ENCODE data around the gene MAP4K4.
"Not testable (repeated sequence)": the region's sequence is repeated elsewhere in the genome, so short reads cannot be mapped to it uniquely, and the experiment has no call there.

Gene MAP4K4

GRCh38 chr2:101883860-101884259 lies 186.4 kb downstream of the MAP4K4 start:
- peak; percentile 66 for DNase-seq

- DNase-seq, result no peak
Observed at GRCh38 chr2:101884423-101884822, 186.9 kb downstream of the MAP4K4 start.

DNA sequence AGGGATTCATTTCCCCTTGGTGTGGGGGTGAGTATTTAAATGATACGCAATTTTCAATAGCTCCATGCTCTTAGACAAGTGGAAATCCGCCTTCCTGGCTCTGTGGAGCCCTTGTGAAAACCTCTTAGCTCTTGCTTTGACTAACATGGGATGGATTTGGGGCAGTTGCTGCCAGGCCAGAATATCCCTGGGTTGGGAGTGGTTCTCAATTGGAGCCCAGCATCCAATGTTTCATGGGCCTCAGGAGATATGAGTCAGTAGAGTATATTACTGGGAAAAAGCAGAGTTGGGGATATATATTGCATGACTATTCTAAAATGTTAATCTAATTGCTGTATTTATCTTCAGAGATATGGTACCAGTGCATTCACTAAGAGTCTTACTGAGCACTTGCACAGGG lies 189.8 kb downstream of the MAP4K4 start:
- DNase-seq, result no peak

DNA sequence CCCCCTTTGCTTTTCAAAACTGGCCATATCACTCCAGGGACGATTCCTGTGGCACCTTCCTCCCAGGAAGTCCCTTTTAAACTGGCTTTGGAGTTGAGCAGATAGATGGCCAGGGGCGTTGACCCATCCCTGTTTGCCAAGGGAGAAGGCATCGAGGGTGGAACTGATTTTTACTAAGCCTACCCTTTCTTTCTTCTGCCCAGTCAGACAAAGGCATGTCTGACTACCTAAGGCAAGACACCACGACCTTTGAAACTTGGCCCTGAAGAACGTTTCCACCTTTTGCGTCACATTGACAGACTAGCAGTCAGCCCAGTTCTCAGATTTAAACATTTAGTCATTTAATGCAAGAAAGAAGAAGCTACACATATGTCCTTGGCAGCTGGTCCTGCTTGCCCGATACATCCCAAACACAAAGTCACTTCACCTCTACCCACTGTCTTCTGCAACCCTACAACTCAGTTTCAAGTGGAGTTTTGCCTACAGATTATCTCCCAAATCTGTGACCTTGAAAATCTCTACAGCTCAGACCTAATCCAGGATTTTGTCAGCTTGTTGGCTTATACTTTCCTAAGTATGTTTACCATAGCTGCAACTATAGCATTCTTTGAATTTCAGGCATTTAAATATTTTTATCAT lies 192.1 kb downstream of the MAP4K4 start:
- no peak for DNase-seq

- DNase-seq, result no peak
Observed at GRCh38 chr2:101892377-101892776, 194.9 kb downstream of the MAP4K4 start.

DNA sequence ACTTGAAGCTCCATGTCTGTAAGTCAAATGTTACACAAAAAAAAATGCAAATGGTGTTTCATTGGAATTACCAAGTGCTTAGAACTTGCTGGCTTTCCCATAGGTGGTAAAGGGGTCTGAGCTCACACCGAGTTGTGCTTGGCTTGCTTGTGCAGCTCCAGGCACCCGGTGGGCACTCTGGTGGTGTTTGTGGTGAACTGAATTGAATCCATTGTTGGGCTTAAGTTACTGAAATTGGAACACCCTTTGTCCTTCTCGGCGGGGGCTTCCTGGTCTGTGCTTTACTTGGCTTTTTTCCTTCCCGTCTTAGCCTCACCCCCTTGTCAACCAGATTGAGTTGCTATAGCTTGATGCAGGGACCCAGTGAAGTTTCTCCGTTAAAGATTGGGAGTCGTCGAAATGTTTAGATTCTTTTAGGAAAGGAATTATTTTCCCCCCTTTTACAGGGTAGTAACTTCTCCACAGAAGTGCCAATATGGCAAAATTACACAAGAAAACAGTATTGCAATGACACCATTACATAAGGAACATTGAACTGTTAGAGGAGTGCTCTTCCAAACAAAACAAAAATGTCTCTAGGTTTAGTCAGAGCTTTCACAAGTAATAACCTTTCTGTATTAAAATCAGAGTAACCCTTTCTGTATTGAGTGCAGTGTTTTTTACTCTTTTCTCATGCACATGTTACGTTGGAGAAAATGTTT lies 196.3 kb downstream of the MAP4K4 start:
- no peak for DNase-seq

- DNase-seq, result no peak
Observed at GRCh38 chr2:101895039-101895438, 197.5 kb downstream of the MAP4K4 start.

DNA sequence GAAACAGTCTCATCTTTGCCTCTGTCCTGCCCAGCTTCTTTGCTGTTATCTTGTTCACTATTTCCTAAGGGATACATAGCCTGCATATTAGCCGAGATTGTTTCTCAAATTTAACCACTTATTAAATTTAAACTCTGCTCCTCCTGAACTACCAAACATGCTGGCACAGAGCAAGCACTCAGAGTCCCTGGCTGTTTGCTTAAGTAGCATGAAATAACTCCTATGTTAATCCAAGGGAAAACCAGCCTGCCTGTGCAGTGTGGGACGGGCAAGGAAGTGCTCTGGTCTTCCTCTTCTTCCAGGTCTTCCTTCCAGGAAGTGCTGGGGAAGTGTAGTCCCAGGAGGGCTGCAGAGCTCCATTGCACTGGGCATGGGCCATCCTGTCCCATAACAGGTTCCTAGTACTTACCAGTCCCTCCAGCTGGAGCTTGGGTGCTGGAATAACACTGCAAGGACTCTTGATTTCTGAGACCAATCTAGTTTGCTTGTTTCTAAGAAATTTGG lies 198.4 kb downstream of the MAP4K4 start:
- no peak for DNase-seq

GRCh38 chr2:101897301-101897700 lies 199.8 kb downstream of the MAP4K4 start:
- DNase-seq, result no peak

- DNase-seq, result no peak
Observed at GRCh38 chr2:101899265-101899664, 201.8 kb downstream of the MAP4K4 start.

GRCh38 chr2:101899871-101900270 lies 202.4 kb downstream of the MAP4K4 start:
- no peak for DNase-seq

GRCh38 chr2:101900375-101900774 lies 202.9 kb downstream of the MAP4K4 start:
- no peak for DNase-seq

GRCh38 chr2:101901241-101901640 lies 203.7 kb downstream of the MAP4K4 start:
- no peak for DNase-seq

DNA sequence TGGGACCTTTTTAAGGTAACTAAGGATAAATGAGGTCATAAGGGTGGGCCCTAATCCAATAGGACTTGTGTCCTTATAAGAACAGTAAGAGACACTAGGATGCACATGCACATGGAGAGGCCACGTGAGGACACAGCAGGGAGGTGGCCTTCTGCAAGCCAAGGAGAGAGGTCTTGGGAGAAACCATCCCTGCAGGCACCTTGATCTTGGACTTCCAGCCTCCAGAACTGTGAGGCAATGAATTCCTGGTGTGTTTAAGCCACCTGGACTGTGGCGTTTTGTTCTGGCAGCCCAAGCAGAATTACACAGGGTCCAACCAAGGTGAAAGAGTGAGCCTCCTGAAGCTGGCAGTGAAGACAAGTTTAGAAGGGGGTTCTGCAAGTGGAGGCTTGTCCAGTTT lies 204.7 kb downstream of the MAP4K4 start:
- DNase-seq, result no peak

DNA sequence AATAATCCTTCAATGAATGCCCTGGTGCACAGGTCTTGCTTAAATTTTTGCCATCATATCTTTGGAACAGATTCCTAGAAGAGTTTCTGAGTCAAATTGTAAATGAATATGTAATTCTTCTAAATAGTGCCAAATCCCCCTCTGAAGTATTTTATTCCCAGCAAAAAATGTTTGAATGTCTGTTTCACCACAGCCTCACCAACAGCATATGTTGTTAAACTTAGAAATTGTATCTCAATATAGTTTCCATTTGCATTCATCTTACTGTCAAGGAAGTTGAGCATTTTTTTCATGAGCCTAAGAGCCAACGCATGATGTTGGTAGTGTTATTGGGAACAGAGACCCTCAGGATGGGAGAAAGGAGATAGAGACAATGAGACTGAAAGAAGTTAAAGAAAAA lies 207.4 kb downstream of the MAP4K4 start:
- no peak for DNase-seq

GRCh38 chr2:101905746-101906336 lies 208.3 kb downstream of the MAP4K4 start:
- DNase-seq, result no peak

DNA sequence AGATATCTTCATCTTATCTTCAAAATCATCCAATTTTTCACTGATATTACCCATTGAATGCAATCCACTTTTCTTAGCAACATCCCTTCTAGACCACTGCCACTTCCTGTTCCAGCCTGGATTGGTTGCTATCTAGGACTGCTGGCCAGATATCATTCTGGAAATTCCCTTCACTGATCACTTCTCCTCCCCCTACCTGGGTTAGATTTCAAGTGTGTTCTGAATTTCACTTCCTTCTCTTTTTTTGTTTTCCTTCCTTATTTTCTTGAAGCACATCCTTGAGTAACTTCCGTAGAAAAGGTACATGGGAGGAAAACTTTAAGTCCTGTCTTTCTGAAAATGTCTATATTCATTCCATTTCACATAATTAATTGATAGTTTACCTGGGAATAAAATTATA lies 212.3 kb downstream of the MAP4K4 start:
- DNase-seq, result no peak

DNA sequence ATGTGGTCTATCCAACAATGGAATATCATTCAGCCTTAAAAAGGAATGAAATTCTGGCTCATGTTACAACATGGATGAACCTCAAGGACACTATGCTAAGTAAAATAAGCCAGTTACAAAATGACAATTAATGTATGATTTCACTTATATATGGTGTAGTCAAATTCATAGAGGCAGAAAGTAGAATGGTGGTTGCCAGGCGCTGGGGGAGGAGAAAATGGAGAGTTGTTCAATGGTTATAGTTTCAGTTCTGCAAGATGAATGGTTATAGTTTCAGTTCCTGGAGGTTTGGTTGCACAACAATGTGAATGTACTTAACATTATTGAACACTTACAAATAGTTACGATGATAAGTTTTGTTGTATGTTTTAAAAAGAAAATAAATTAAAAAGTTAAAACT lies 215.0 kb downstream of the MAP4K4 start:
- DNase-seq, result no peak

DNA sequence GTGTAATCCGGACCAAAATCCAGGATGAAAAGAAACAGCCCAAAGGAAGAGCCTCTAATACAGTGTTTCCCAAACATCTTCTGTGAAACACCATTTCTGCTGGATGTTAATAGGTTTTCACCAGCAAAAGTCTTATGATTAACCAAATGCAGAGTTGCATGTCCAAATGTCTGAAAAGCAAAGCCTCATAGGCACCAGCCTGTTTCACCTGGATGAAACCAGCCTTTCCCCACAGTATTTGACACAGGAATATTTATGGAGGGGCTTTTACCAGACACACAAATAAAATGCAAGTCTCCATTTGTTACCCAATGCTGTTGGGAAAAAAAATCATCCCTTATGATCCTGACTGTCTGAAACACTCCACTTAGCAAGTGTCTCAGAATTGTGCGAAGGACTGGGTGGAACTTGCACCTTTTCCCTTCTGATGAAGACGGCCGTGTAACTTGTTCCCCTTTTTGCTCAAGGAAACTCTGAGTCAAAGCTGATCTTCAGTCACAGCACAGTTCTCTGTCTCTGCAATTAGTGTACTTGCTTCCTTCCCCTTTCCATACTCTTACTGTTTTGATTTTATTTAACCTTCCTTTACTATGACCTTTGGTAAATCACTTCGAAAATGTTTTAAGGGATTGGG lies 223.9 kb downstream of the MAP4K4 start:
- no peak for DNase-seq

DNA sequence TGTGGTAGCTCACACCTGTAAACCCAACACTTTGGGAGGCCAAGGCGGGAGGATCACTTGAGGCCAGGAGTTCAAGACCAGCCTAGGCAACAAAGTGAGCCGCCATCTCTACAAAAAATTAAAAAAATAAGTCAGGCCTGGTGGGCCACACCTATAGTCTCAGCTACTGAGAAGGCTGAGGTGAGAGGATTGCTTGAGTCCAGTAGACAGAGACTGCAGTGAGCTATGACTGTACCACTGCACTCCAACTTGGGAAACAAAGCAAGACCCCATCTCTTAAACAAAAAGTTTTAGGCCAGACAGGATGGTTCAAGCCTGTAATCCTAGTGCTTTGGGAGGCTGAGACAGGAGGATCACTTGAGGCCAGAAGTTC lies 224.4 kb downstream of the MAP4K4 start:
- DNase-seq, result no peak

- not testable (repeated sequence) for DNase-seq
Observed at GRCh38 chr2:101924311-101924710, 226.8 kb downstream of the MAP4K4 start.

DNA sequence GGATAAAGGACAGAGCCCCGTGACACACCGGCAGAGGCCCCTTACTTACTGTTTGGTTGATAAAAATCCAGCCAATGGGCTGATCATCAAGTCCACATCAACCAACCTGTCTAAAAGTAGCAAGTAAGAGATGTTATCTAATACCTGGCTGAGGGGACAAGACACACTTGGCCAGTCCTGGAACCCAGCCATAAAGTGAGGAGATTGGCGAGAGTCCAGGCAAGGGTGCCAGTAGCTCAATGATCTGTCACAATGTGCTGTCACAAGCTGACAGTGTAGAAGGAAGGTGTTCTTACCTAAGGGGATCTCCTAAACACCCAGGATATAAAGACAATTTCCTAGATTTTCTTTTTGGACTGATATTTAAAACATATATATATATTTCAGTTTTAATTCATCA lies 232.5 kb downstream of the MAP4K4 start:
- DNase-seq, result no peak

DNA sequence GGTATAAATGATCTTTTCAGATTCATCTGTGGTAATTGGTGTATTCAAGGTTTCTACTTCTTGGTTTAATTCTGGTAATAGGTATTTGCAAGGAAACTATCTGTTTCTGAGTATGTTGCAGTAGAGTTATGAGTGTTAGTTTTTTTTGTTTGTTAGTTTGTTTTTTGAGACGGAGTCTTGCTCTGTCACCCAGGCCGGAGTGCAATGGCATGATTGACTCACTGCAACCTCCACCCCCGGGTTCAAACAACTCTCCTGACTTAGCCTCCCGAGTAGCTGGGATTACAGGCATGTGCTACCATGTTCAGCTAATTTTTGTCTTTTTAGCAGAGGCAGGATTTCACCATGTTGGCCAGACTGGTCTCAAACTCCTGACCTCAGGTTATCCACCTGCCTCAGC lies 233.3 kb downstream of the MAP4K4 start:
- DNase-seq, result no peak

DNA sequence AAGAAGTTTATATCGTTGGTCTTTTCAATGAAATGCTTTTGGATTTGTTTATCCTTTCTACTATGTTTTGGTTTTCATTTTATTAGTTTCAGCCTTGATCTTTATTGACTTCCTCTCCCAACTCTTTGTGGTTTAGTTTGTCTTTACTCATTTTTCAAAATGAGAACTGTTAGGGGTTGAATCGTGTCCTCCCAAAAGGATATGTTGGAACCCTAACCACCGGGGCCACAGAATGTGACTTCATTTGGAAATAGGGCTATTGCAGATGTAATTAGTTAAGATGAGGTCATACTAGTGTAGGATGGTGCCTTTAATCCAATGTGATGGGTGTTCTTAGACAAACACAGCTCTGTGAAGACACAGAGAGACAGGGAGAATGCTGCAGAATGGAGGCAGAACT lies 233.9 kb downstream of the MAP4K4 start:
- no peak for DNase-seq

Data from HCEC 1CT (cell line).